ENCODE results near the gene SLC32A1.

DNA sequence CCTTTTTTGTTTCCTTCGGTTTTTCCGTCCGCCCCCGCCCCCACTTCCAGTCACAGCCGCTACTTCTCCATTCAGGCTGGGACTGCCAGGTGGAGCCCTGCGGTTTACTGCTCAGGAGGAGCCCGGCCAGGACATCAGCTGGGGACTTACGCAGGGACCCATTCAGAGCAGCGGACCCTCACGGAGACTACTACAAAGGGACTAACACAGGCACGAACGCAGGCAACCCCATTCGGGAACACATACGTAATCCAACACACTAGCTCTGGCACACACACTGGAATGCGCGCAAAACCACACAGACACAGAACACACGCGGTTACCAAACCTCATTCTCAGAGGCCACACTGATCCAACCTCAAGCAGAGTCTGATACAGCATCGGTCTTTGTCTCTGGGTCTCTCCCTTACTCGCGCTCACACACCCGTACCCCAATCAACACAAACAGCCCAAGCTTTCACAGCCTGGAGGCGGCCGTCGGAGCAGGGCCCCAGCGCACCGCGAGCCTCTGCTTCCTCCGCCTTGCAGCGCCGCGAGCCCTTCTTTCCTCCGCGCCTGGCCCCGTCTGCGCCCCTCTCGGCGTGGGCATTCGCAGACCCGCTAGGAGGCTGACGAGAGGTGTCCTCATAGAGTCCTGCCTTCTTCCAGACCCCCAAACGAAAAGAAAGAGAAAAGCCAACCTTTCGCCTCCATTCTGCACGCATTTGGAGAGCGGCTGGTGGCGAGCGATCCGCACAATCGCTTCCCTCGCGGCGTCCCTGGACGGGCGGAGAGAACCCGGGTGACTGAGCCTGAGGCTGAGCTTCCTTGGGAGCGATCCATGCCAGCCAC lies 1.1 kb upstream of the SLC32A1 start:
- TF ChIP-seq EZH2 (IDR thresholded peaks at IDR 0.05; ENCODE audit: insufficient read depth, poor library complexity, severe bottlenecking): peak; percentile 31
- 0 out of 2 replicates have a peak, but pooled peaks have one; percentile 15 for TF ChIP-seq EZH2phosphoT487 (IDR thresholded peaks at IDR 0.05; ENCODE audit: insufficient read depth, low read depth)
